RWPE2 (cell line): ENCODE data around the gene GDI1.
A peak's percentile ranks its signal among the peaks of the same experiment; 100 is the strongest.

Experiments
- ATAC-seq: fragments of 200-7000 bp; cut with Tn5 transposase; 3 replicates; pipeline ENCODE4 v1.9.1; 2021; ENCODE audit warnings: low read depth
- DNase-seq: peaks from one replicate; pipeline ENCODE4 v3.0.0-alpha.2; 2020; ENCODE audit warnings: low spot score
- H3K27ac ChIP-seq: fragments of 450-650 bp; 2 replicates; pipeline ENCODE4 v1.5.1; 2017; ENCODE audit warnings: mild to moderate bottlenecking; ENCODE audit not compliant: poor library complexity, severe bottlenecking
- H3K27me3 ChIP-seq: fragments of 250-450 bp; sonication (Bioruptor Pico); 2 replicates; pipeline ENCODE4 v1.5.1; 2021; ENCODE audit warnings: mild to moderate bottlenecking, moderate library complexity; ENCODE audit not compliant: insufficient read depth, poor library complexity, severe bottlenecking
- H3K36me3 ChIP-seq: fragments of 250-450 bp; sonication (Bioruptor Pico); 2 replicates; pipeline ENCODE4 v1.5.1; 2020; ENCODE audit warnings: low read depth, mild to moderate bottlenecking, moderate library complexity
- H3K4me1 ChIP-seq: fragments of 250-450 bp; sonication (Bioruptor Pico); 2 replicates; pipeline ENCODE4 v1.5.1; 2021; ENCODE audit warnings: mild to moderate bottlenecking, moderate library complexity; ENCODE audit not compliant: insufficient read depth, poor library complexity, severe bottlenecking
- H3K4me3 ChIP-seq: fragments of 250-450 bp; sonication (Bioruptor Pico); 2 replicates; pipeline ENCODE4 v1.5.1; 2021; ENCODE audit warnings: mild to moderate bottlenecking, moderate library complexity; ENCODE audit not compliant: severe bottlenecking
- H3K9me3 ChIP-seq: fragments of 250-450 bp; sonication (Bioruptor Pico); 2 replicates; pipeline ENCODE4 v1.5.1; 2021; ENCODE audit warnings: mild to moderate bottlenecking, moderate library complexity; ENCODE audit not compliant: severe bottlenecking
- CTCF ChIP-seq: fragments of 450-650 bp; IDR thresholded peaks from one replicate; pipeline ENCODE4 v1.5.1; 2017; ENCODE audit warnings: mild to moderate bottlenecking, moderate library complexity; ENCODE audit not compliant: poor library complexity, severe bottlenecking

Gene GDI1

GRCh38 chrX:154401045-154401799 is 35.7 kb upstream of the GDI1 start:
- no peak for TF ChIP-seq CTCF

GRCh38 chrX:154401918-154402621 is 34.9 kb upstream of the GDI1 start:
- TF ChIP-seq CTCF, result no peak
- H3K36me3 ChIP-seq, result peaks cover 38% of the 10 kb centered on the region
- no peaks in the 10 kb centered on the region for H3K4me1 ChIP-seq
- no peaks in the 10 kb centered on the region for H3K27me3 ChIP-seq
- H3K27ac ChIP-seq, result peak overlapping the region; percentile 93
- DNase-seq (no peak), ATAC-seq (peak; percentile 31)
- H3K4me3 ChIP-seq, result no peak overlapping the region
- H3K9me3 ChIP-seq, result no peaks in the 10 kb centered on the region

More at GRCh38 chrX:154401045-154401799, 35.7 kb upstream of the GDI1 start:
- no peak for DNase-seq
- ATAC-seq, result peak; percentile 33
- H3K9me3 ChIP-seq, result no peaks in the 10 kb centered on the region
- no peaks in the 10 kb centered on the region for H3K27me3 ChIP-seq
- H3K36me3 ChIP-seq, result peaks cover 38% of the 10 kb centered on the region
- no peak overlapping the region for H3K4me3 ChIP-seq
- no peaks in the 10 kb centered on the region for H3K4me1 ChIP-seq
- H3K27ac ChIP-seq, result peak overlapping the region; percentile 93

GRCh38 chrX:154402622-154403127 is 34.3 kb upstream of the GDI1 start:
- no peaks in the 10 kb centered on the region for H3K27me3 ChIP-seq
- peak; percentile 5; the same call in 1 of the 3 replicates for ATAC-seq
- H3K36me3 ChIP-seq, result peaks cover 38% of the 10 kb centered on the region
- no peaks in the 10 kb centered on the region for H3K9me3 ChIP-seq
- H3K27ac ChIP-seq, result no peak overlapping the region
- DNase-seq, result no peak
- TF ChIP-seq CTCF, result no peak
- no peak overlapping the region for H3K4me3 ChIP-seq
- H3K4me1 ChIP-seq, result no peaks in the 10 kb centered on the region

- H3K27me3 ChIP-seq, result no peaks in the 10 kb centered on the region
- H3K27ac ChIP-seq, result no peak overlapping the region
- no peak overlapping the region for H3K4me3 ChIP-seq
- DNase-seq (no peak), ATAC-seq (no peak)
- no peak for TF ChIP-seq CTCF
- no peaks in the 10 kb centered on the region for H3K9me3 ChIP-seq
- peaks cover 38% of the 10 kb centered on the region for H3K36me3 ChIP-seq
- H3K4me1 ChIP-seq, result no peaks in the 10 kb centered on the region
Observed at GRCh38 chrX:154403192-154403591, 33.8 kb upstream of the GDI1 start.
